ENCODE measurements around the gene KRTAP4-9.
"Not testable (repeated sequence)": the region's sequence is repeated elsewhere in the genome, so short reads cannot be mapped to it uniquely, and the experiment has no call there.

KRTAP4-9 gene

DNA sequence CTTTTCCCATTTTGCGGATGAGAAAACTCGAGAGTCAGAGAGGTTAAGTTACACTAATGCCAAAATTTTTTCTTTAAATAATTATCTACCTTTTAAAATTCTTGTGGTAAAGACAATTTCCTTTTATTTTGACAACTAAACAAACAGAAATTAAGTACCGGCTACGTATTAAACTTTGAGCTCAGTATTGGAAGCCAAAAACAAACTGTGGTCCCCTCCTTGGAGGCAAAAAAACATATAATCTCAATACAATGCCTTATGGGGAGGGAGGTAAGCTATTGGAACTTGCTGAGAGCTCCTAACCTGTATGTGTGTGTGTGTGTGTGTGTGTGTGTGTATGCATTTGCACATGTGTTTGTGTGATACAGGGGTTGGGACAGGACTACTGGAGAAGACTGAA is 41.7 kb upstream of the KRTAP4-9 start:
- DNase-seq (ENCODE audit: extremely low read depth, insufficient read length), result no peak
- TF ChIP-seq, protein P1, sequence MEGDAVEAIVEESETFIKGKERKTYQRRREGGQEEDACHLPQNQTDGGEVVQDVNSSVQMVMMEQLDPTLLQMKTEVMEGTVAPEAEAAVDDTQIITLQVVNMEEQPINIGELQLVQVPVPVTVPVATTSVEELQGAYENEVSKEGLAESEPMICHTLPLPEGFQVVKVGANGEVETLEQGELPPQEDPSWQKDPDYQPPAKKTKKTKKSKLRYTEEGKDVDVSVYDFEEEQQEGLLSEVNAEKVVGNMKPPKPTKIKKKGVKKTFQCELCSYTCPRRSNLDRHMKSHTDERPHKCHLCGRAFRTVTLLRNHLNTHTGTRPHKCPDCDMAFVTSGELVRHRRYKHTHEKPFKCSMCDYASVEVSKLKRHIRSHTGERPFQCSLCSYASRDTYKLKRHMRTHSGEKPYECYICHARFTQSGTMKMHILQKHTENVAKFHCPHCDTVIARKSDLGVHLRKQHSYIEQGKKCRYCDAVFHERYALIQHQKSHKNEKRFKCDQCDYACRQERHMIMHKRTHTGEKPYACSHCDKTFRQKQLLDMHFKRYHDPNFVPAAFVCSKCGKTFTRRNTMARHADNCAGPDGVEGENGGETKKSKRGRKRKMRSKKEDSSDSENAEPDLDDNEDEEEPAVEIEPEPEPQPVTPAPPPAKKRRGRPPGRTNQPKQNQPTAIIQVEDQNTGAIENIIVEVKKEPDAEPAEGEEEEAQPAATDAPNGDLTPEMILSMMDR (IDR thresholded peaks at IDR 0.05; ENCODE audit: insufficient read depth, low read length, poor library complexity, severe bottlenecking), result no peak
- Histone ChIP-seq H3K27me3 (replicated peaks; ENCODE audit: control insufficient read depth, insufficient read depth, low read length) (no peaks in the 10 kb centered on the region; the same call in 1 of the 2 replicates), H3K4me3 (replicated peaks; ENCODE audit: low read depth, low read length) (no peak overlapping the region), H3K36me3 (ENCODE audit: control insufficient read depth, insufficient read depth, low read length) (no peaks in the 10 kb centered on the region)

DNA sequence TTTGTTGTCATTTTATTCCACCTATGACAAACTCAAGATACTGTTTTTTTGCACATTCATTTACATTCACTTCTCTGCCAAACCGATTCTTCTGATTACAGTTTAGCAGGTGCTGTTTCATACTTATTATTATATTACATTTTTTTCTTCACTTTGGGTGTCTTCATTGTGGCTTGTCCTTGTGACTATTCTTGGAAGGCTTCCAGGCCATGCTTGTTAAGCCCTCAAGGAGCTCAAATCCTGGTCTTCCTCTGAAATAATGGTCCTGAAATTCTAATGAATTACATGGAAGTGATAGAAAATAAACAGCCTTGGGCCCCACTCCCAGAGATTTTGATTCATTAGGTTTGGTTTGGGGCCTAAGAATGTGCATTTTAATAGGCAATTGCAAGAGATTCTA is 40.9 kb upstream of the KRTAP4-9 start:
- TF ChIP-seq, protein P1 (IDR thresholded peaks at IDR 0.05; ENCODE audit: insufficient read depth, low read length, poor library complexity, severe bottlenecking), result no peak
- H3K4me3 ChIP-seq (replicated peaks; ENCODE audit: low read depth, low read length), result no peak overlapping the region
- no peaks in the 10 kb centered on the region; the same call in 1 of the 2 replicates for H3K27me3 ChIP-seq (replicated peaks; ENCODE audit: control insufficient read depth, insufficient read depth, low read length)
- DNase-seq (ENCODE audit: extremely low read depth, insufficient read length), result no peak
- no peaks in the 10 kb centered on the region for H3K36me3 ChIP-seq (ENCODE audit: control insufficient read depth, insufficient read depth, low read length)

DNA sequence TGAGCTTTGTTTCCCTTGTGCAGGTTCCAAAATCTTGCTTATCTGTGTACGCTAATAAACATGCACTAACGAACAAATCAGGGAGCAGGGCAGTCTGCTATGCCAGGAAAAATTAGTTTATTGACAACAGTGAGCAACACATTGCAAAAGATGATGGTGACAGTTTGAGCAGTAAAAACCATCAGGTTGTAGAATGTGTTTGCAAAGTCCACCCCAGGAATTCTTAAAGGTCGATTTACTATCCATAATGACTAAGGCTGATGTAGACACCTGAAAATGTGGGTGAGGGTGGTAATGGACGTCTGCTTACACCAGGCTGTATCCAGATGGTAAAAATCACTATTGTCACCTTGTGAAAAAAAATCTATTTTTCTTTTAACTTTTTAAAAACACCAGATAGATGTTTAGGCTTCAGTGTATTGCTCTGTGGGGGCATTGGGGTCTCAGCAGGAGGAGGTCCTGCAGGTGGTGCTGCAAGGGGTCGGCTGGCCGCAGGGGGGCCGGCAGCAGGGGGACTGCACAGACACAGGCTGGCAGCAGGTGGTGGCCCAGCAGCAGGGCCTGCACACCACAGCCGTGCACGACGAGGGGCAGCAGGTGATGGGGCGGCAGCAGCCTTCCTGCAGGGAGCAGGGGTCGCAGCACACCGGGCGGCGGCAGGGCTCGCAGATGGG is 40.0 kb upstream of the KRTAP4-9 start:
- H3K4me3 ChIP-seq (replicated peaks; ENCODE audit: low read depth, low read length); H3K27me3 ChIP-seq (replicated peaks; ENCODE audit: control insufficient read depth, insufficient read depth, low read length); DNase-seq (ENCODE audit: extremely low read depth, insufficient read length); H3K36me3 ChIP-seq (ENCODE audit: control insufficient read depth, insufficient read depth, low read length): not testable (repeated sequence)

DNA sequence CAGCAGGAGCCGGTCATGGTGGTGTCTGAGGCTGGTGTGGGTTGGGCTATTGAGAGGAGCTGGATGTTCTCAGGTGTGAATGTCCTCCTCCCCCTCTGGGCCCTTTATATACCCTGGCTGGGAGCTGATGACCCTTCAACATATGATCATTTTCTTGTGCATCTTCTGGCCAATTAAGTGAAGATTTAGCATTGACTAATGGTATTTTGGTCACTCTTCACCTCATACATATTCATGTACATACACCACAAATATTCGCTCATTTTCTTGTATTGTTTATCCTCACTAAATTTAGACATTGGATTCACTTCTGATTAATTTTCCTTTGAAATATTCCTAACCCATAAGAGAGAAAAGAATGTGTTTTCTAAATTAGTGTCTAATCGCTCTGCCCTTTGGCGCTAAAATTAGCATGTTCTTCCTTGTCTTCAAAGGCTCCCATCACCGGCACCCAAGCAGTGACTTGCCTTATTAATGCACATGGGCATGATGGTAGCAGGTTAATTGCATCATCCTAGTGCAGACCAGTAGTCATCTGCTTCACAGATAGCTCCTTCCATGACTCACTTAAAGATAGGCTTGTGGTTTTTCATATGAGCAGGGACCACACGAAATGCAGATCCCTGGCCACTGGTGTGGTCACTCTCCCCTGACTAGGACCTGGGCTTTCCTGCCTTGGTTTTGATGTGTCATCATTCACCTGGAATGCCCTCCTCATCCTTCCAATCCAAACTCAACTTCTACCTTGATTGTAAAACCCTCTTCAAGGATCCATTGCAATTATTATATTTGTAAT is 39.2 kb upstream of the KRTAP4-9 start, which contains the start of gene KRTAP2-4:
Gene KRTAP2-4, minus strand, starts transcription at position 51 of the 796 bp plus-strand sequence. Its CDS starts 34 bp downstream, at position 17.
- TF ChIP-seq, protein P1 (IDR thresholded peaks at IDR 0.05; ENCODE audit: insufficient read depth, low read length, poor library complexity, severe bottlenecking), result no peak
- Histone ChIP-seq H3K27me3 (replicated peaks; ENCODE audit: control insufficient read depth, insufficient read depth, low read length) (no peaks in the 10 kb centered on the region; the same call in 1 of the 2 replicates), H3K36me3 (ENCODE audit: control insufficient read depth, insufficient read depth, low read length) (no peaks in the 10 kb centered on the region), H3K4me3 (replicated peaks; ENCODE audit: low read depth, low read length) (no peak within 1 kb of the TSS)
- DNase-seq (ENCODE audit: extremely low read depth, insufficient read length), result no peak

DNA sequence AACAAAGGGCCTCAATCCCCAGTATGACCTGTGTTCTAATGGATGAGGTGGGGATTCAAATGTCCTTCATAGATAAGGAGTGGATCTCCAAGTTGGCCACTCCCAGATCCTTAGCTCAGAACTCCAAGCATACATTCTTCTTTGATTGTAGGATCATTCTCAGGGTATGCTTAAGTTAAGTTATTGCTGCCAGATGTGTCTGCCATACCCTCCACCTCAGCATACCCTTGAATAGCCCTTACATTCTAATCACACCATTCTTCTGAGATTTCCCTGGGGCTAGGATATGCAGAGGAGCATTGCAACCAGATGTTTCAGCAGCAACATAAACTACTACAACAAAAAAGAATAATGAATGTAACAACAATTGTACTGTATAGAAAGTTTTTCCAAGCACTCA is 37.9 kb upstream of the KRTAP4-9 start:
- DNase-seq (ENCODE audit: extremely low read depth, insufficient read length), result no peak
- Histone ChIP-seq H3K36me3 (ENCODE audit: control insufficient read depth, insufficient read depth, low read length) (no peaks in the 10 kb centered on the region), H3K4me3 (replicated peaks; ENCODE audit: low read depth, low read length) (no peak overlapping the region), H3K27me3 (replicated peaks; ENCODE audit: control insufficient read depth, insufficient read depth, low read length) (no peaks in the 10 kb centered on the region)
- TF ChIP-seq, protein P1 (IDR thresholded peaks at IDR 0.05; ENCODE audit: insufficient read depth, low read length, poor library complexity, severe bottlenecking), result no peak

DNA sequence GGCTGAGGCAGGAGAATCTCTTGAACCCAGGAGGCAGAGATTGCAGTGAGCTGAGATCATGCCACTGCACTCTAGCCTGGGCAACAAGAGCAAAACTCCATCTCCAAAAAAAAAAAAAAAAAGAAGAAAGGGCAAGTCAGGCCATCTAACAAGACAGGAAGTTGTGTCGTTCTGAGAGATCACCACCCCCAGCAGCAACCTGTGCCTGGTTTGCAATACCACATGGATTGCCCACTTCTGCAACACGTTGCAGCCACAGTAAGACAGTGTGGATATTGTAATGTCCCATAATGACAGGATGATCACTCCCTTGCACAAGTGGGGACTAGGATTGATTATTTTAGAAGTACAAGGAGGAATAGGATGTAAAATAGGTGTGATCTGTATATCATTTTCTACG is 36.2 kb upstream of the KRTAP4-9 start:
- TF ChIP-seq, protein P1 (IDR thresholded peaks at IDR 0.05; ENCODE audit: insufficient read depth, low read length, poor library complexity, severe bottlenecking), result no peak
- Histone ChIP-seq H3K4me3 (replicated peaks; ENCODE audit: low read depth, low read length) (no peak overlapping the region), H3K27me3 (replicated peaks; ENCODE audit: control insufficient read depth, insufficient read depth, low read length) (no peaks in the 10 kb centered on the region), H3K36me3 (ENCODE audit: control insufficient read depth, insufficient read depth, low read length) (no peaks in the 10 kb centered on the region)
- no peak for DNase-seq (ENCODE audit: extremely low read depth, insufficient read length)
